ENCODE data around the gene TIMELESS. TPM values are rescaled to one million over a fixed set of nuclear protein-coding genes. Genes with fewer than 3 reads are reported as not detected.
A peak's percentile ranks its signal among the peaks of the same experiment; 100 is the strongest.

Gene TIMELESS
- total RNA-seq, 1 donor from 2014 or later = 3.4 TPM

DNA sequence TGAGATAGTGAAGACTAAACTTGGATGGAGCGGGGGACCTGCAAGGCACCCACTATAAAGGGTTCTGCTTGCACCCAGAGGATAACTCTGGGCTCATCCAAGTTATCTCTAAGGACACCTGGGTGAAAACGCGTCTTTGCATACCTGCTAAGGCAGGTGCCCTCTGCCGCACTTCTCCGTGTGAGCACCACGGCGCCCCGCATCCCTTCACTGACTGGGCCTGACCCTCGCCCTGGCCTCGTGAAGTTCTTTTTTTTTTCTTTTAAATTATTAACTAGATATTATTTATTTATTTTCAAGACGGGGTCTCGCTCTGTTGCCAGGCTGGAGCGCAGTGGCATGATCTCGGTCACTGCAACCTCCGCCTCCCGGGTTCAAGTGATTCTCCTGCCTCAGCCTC is 66.6 kb downstream of the TIMELESS start:
- H3K27me3 ChIP-seq (ENCODE audit: control insufficient read depth, insufficient read depth, low read length) = no peaks in the 10 kb centered on the region
- TF ChIP-seq, protein P1, sequence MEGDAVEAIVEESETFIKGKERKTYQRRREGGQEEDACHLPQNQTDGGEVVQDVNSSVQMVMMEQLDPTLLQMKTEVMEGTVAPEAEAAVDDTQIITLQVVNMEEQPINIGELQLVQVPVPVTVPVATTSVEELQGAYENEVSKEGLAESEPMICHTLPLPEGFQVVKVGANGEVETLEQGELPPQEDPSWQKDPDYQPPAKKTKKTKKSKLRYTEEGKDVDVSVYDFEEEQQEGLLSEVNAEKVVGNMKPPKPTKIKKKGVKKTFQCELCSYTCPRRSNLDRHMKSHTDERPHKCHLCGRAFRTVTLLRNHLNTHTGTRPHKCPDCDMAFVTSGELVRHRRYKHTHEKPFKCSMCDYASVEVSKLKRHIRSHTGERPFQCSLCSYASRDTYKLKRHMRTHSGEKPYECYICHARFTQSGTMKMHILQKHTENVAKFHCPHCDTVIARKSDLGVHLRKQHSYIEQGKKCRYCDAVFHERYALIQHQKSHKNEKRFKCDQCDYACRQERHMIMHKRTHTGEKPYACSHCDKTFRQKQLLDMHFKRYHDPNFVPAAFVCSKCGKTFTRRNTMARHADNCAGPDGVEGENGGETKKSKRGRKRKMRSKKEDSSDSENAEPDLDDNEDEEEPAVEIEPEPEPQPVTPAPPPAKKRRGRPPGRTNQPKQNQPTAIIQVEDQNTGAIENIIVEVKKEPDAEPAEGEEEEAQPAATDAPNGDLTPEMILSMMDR (IDR thresholded peaks at IDR 0.05; ENCODE audit: insufficient read depth, low read length, severe bottlenecking) = no peak
- H3K4me3 ChIP-seq (ENCODE audit: low read depth, low read length) = no peak overlapping the region
- FAIRE-seq = no peak
- no peaks in the 10 kb centered on the region for H3K36me3 ChIP-seq (ENCODE audit: control insufficient read depth, insufficient read depth, low read length)
- no peak for DNase-seq (ENCODE audit: low read depth)

DNA sequence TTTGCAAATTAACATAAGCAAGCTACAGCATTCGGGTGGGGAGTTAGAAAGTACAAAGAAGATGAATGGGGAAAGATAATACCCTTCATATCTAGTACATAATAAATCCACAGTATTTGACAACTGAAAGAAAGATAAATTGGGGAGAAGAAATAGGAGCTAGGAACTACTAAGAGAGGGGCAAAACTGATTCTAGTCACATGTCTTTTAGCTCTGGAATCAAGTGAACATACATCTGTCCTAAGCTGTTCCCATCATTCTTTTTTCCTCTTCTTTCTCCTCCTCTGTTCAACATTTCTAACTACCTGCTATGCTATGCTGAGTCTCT is 71.3 kb downstream of the TIMELESS start:
- no peak overlapping the region for H3K4me3 ChIP-seq (ENCODE audit: low read depth, low read length)
- H3K27me3 ChIP-seq (ENCODE audit: control insufficient read depth, insufficient read depth, low read length) = no peaks in the 10 kb centered on the region
- TF ChIP-seq, protein P1 (IDR thresholded peaks at IDR 0.05; ENCODE audit: insufficient read depth, low read length, severe bottlenecking) = no peak
- no peak for DNase-seq (ENCODE audit: low read depth)
- no peaks in the 10 kb centered on the region for H3K36me3 ChIP-seq (ENCODE audit: control insufficient read depth, insufficient read depth, low read length)
- FAIRE-seq = no peak

DNA sequence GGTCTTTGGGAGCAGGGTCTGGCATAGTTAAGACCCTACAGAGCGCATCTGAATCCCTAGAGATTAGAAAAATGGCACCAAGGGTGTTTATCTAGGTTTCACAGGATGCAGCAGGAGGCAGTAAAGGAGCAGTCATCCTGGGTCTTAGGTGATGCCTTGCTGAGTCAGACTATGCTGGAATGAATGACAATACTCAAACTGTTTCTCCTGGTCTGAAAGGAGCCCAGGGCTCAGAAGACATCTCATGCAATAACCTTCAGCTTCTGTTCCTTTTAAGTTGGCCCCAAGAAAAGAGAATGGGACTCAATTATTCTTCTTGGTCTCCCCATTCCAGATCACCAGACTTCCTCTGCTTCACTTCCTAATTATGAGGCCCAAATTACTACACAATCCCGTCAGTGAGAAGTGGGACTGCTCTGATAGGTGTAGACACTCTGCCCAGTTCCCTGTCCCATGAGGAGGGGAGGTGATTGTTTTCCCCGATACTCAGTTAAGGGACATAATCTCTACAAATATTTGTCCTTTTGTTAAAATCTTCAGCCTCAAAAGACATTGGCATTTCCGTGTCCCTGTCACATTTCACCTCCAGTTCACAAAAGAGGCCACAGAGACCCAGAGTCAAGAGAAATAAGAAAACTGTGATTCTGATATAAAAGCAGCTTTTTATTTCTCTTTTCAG is 71.8 kb downstream of the TIMELESS start:
- Histone ChIP-seq H3K4me3 (ENCODE audit: low read depth, low read length) (no peak overlapping the region), H3K27me3 (ENCODE audit: control insufficient read depth, insufficient read depth, low read length) (no peaks in the 10 kb centered on the region), H3K36me3 (ENCODE audit: control insufficient read depth, insufficient read depth, low read length) (no peaks in the 10 kb centered on the region)
- peak; percentile 76 for DNase-seq (ENCODE audit: low read depth)
- FAIRE-seq = no peak
- TF ChIP-seq, protein P1 (IDR thresholded peaks at IDR 0.05; ENCODE audit: insufficient read depth, low read length, severe bottlenecking) = peak; percentile 37

DNA sequence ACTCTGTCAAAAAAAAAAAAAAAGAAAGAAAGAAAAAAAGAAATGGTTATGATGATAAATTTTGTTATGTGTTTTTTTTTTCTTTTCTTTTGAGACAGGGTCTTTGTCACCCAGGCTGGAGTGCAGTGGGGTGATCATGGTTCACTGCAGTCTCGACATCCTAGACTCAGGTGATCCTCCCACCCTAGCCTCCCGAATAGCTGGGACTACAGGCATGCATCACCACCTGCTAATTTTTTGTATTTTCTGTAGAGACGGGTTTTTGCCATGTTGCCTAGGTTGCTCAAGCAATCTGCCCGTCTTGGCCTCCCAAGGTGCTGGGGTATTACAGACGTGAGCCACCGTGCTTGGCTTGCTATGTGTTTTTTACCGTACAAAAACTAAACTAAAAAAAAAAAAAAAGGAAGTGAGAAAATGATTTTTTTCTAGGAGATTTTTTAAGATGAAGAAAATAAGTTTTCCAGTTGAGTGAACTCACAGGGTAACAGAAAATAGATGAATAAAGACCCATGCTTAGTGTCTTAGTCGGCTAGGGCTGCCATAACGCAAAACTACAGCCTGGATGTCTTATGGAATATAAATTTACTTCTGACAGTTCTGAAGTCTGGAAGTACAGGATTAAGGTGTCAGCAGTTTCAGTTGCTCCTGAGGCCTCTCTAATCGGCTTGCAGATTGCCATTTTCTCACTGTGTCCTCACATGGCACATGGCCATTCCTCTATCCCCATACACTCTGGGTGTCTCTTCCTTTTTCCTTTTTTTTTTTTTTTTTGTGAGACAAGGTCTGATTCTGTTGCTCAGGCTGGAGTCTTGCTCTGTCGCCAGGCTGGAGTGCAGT is 73.4 kb downstream of the TIMELESS start:
- Histone ChIP-seq H3K4me3 (ENCODE audit: low read depth, low read length) (no peak overlapping the region), H3K27me3 (ENCODE audit: control insufficient read depth, insufficient read depth, low read length) (no peaks in the 10 kb centered on the region), H3K36me3 (ENCODE audit: control insufficient read depth, insufficient read depth, low read length) (no peaks in the 10 kb centered on the region)
- no peak for FAIRE-seq
- no peak for DNase-seq (ENCODE audit: low read depth)
- TF ChIP-seq, protein P1 (IDR thresholded peaks at IDR 0.05; ENCODE audit: insufficient read depth, low read length, severe bottlenecking) = no peak

DNA sequence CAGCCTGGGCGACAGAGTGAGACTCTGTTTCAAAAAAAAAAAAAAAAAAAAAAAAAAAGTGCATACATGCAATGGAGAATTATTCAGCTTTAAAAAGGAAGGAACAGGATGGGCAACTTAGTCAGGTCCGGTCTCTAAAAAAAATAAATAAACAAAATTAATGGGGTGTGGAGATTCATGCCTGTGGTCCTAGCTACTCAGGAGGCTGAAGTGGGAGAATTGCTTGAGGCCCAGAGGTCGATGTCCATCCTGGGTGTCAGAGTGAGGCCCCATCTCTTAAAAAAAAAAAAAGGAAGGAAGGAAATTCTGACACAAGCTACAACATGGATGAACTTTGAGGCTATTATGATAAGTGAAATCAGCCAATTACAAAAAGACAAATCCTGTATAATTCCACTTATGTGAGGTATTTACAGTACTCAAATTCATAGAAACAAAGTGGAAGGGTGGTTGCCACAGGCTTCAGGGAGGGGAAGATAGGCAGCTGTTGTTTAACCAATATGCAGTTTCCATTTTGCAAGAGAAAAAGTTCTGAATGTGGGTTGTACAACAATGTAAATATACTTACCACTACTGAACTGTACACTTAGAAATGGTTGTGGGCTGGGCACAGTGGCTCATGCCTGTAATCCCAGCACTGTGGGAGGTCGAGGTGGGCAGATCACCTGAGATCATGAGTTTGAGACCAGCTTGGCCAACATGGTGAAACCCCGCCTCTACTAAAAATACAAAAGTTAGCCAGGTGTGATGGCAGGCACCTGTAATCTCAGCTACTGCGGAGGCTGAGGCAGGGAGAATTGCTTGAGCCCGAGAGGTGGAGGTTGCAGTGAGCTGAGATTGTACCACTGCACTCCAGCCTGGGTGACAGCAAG is 74.3 kb downstream of the TIMELESS start:
- no peak overlapping the region for H3K4me3 ChIP-seq (ENCODE audit: low read depth, low read length)
- DNase-seq (ENCODE audit: low read depth) = no peak
- FAIRE-seq = no peak
- H3K36me3 ChIP-seq (ENCODE audit: control insufficient read depth, insufficient read depth, low read length) = no peaks in the 10 kb centered on the region
- TF ChIP-seq, protein P1 (IDR thresholded peaks at IDR 0.05; ENCODE audit: insufficient read depth, low read length, severe bottlenecking) = no peak
- no peaks in the 10 kb centered on the region for H3K27me3 ChIP-seq (ENCODE audit: control insufficient read depth, insufficient read depth, low read length)

Data from bronchial epithelial cell (primary cell).